ENCODE results near the gene BANP.
"Not testable (repeated sequence)": the region's sequence is repeated elsewhere in the genome, so short reads cannot be mapped to it uniquely, and the experiment has no call there.

DNA sequence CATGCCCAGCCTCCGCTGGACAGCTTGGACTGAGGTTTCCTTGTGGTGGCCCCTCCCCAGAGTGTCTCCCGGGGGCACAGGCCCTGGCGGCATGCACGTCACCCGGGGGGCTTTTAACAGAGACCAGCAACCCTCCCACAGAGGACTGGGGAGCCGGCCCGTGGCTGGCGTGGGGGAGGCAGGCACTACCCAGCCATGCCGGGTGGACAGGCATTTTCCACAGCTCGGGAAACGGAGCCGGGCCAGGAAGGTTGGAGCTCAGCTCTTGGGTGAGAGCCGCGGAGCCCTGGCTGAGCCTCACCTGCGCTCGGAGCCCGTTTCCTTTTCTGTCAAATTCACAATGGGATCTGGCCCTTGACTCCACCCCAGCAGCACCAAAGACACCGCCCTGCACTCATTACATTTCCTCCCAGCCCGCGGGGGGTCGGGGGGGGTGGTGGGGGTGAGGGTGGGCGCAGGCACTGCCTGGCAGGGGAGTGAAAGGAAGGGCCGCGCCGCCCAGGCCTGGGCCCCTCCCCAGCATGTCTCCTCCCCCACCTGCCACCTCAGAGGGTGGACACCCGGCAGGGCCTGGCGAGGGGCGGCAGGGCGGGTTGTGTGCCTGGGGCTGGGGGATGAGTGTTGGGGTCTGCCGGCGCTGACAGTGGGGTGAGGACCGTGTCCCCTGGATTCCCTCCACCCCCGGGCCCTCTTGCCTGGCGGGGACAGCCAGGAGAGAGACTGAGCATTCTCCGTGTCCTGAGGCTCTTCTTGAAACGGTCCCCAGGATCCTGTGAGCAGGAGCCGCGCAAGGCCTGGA is 139.3 kb downstream of the BANP start:
- 0 out of 2 replicates have a peak, but pooled peaks have one; percentile 3 for TF ChIP-seq EZH2phosphoT487 (IDR thresholded peaks at IDR 0.05; ENCODE audit: insufficient read depth, low read depth)
- TF ChIP-seq EZH2 (IDR thresholded peaks at IDR 0.05; ENCODE audit: insufficient read depth, poor library complexity, severe bottlenecking): not testable (repeated sequence)

Data from GM23248 (cell line).